ENCODE results near the gene NPTN.

DNA sequence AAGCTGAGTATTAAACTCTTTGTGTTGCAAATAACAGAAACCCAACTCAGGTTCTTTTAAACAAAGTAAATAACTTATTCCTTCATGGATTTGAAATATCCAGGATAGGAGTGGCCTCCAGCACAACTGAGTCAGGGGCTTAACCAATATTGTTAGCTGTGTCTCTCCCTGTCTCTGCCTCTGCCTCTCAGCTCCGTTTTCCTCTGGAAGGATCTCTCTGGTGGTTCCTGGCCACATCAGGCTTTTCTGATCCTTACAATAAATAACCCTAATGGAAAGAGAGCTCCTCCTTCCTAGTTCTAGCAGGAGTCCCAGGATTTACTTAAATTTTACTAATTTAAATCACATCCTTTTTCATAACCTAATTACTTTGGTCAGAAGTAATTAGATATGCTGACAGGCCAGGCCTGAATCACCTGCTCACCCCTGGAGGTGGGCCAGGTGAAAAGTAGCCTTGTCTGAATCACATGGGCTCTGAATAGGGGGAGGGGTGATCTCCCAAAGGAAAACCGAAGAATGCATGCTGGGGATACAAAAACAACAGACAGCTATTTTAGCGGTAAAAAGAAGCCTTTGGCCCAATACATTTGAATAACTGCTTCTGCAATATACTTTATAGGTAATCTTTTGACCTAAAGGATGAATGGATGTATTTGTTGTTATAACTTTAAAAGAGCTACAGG is 114.9 kb downstream of the NPTN start:
- TF ChIP-seq, protein P1, sequence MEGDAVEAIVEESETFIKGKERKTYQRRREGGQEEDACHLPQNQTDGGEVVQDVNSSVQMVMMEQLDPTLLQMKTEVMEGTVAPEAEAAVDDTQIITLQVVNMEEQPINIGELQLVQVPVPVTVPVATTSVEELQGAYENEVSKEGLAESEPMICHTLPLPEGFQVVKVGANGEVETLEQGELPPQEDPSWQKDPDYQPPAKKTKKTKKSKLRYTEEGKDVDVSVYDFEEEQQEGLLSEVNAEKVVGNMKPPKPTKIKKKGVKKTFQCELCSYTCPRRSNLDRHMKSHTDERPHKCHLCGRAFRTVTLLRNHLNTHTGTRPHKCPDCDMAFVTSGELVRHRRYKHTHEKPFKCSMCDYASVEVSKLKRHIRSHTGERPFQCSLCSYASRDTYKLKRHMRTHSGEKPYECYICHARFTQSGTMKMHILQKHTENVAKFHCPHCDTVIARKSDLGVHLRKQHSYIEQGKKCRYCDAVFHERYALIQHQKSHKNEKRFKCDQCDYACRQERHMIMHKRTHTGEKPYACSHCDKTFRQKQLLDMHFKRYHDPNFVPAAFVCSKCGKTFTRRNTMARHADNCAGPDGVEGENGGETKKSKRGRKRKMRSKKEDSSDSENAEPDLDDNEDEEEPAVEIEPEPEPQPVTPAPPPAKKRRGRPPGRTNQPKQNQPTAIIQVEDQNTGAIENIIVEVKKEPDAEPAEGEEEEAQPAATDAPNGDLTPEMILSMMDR (IDR thresholded peaks at IDR 0.05; ENCODE audit: insufficient read depth, low read length) = no peak
- TF ChIP-seq, protein P2, sequence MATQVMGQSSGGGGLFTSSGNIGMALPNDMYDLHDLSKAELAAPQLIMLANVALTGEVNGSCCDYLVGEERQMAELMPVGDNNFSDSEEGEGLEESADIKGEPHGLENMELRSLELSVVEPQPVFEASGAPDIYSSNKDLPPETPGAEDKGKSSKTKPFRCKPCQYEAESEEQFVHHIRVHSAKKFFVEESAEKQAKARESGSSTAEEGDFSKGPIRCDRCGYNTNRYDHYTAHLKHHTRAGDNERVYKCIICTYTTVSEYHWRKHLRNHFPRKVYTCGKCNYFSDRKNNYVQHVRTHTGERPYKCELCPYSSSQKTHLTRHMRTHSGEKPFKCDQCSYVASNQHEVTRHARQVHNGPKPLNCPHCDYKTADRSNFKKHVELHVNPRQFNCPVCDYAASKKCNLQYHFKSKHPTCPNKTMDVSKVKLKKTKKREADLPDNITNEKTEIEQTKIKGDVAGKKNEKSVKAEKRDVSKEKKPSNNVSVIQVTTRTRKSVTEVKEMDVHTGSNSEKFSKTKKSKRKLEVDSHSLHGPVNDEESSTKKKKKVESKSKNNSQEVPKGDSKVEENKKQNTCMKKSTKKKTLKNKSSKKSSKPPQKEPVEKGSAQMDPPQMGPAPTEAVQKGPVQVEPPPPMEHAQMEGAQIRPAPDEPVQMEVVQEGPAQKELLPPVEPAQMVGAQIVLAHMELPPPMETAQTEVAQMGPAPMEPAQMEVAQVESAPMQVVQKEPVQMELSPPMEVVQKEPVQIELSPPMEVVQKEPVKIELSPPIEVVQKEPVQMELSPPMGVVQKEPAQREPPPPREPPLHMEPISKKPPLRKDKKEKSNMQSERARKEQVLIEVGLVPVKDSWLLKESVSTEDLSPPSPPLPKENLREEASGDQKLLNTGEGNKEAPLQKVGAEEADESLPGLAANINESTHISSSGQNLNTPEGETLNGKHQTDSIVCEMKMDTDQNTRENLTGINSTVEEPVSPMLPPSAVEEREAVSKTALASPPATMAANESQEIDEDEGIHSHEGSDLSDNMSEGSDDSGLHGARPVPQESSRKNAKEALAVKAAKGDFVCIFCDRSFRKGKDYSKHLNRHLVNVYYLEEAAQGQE (IDR thresholded peaks at IDR 0.05; ENCODE audit: insufficient replicate concordance, low read depth) = no peak
- TF ChIP-seq GABPA (IDR thresholded peaks at IDR 0.05; ENCODE audit: low read depth) (no peak), POLR2AphosphoS5 (IDR thresholded peaks at IDR 0.05; ENCODE audit: low read depth) (no peak), SPI1 (IDR thresholded peaks at IDR 0.05; ENCODE audit: borderline replicate concordance, low read depth) (no peak)
